Peyer's patch (tissue), 4 donors: ENCODE measurements around the gene HNRNPM. TPM values are rescaled to one million over a fixed set of nuclear protein-coding genes. Genes with fewer than 3 reads are reported as not detected.

Source experiments
- DNase-seq, 3 donors: peaks; one replicate each; pipeline ENCODE4 v3.0.0-alpha.2; 2017 to 2019
- H3K27ac ChIP-seq, 4 donors: fragments of 200-600 bp; sonication (generic); one replicate each; pipeline ENCODE4 v1.5.1; 2016 to 2019
- H3K27me3 ChIP-seq, 2 donors: fragments of 200-600 bp; sonication (generic); one replicate each; pipeline ENCODE4 v1.5.1; 2019
- H3K36me3 ChIP-seq, 3 donors: fragments of 200-600 bp; sonication (generic); one replicate each; pipeline ENCODE4 v1.5.1; 2016 to 2019
- H3K4me1 ChIP-seq, 4 donors: fragments of 200-600 bp; sonication (generic); one replicate each; pipeline ENCODE4 v1.5.1; 2016 to 2019
- H3K4me3 ChIP-seq, 4 donors: fragments of 200-600 bp; sonication (generic); 1 replicate in 3 of 4; 2 replicates in 1 of 4; pipeline ENCODE4 v1.5.1; 2016 to 2019; ENCODE audit warnings: mild to moderate bottlenecking in 1 of 4
- H3K9me3 ChIP-seq, 4 donors: fragments of 200-600 bp; sonication (generic); one replicate each; pipeline ENCODE4 v1.5.1; 2016 to 2019; ENCODE audit warnings: mild to moderate bottlenecking in 1 of 4
- CTCF ChIP-seq, 6 experiments: fragments of 450-650 bp in 4 of 6; fragments of 200-600 bp in 2 of 6; sonication (generic) in 1 of 6; IDR thresholded peaks; one replicate each; pipeline ENCODE4 v1.5.1; 2017 to 2019; ENCODE audit warnings: antibody characterized with exemption in 6 of 6, mild to moderate bottlenecking in 3 of 6, moderate library complexity in 1 of 6
- POLR2A ChIP-seq, 2 donors: fragments of 450-650 bp; IDR thresholded peaks; one replicate each; pipeline ENCODE4 v1.5.1; 2017; ENCODE audit warnings: antibody characterized with exemption in 2 of 2, mild to moderate bottlenecking in 2 of 2, moderate library complexity in 2 of 2
- total RNA-seq, 4 donors: library from RNA; depleted of rRNA; stranded (reverse); fragments of >200 nt; gene quantifications; one replicate each; pipeline ENCODE4 v1.1.0, GENCODE V29; 2016

The HNRNPM gene
- total RNA-seq, 4 donors from 2014 or later = 108 to 128 (median 116) TPM

- DNase-seq = peak; percentile 52 to 94 (median 92)
- H3K27ac ChIP-seq = peak overlapping the region; percentile 55 to 93 (median 90)
- peaks cover 0 to 24% (median 0%) of the 10 kb centered on the region in 3 donors for H3K36me3 ChIP-seq
- H3K4me3 ChIP-seq = peak overlapping the region; percentile 31 to 88 (median 64)
- H3K27me3 ChIP-seq = no peaks in the 10 kb centered on the region
- H3K9me3 ChIP-seq = no peaks in the 10 kb centered on the region
- TF ChIP-seq CTCF (IDR thresholded peaks at IDR 0.05) = no peak
- peak in 1 of 2 donors; percentile 10 for TF ChIP-seq POLR2A (IDR thresholded peaks at IDR 0.05)
- H3K4me1 ChIP-seq = peaks cover 0 to 12% (median 0%) of the 10 kb centered on the region in 4 donors
Observed at GRCh38 chr19:8526345-8527091, 81.7 kb downstream of the HNRNPM start.

- no peak for TF ChIP-seq POLR2A (IDR thresholded peaks at IDR 0.05)
- no peak for TF ChIP-seq CTCF (IDR thresholded peaks at IDR 0.05)
- Histone ChIP-seq H3K27me3 (no peaks in the 10 kb centered on the region), H3K27ac (peak overlapping the region in 1 of 4 donors; percentile 58), H3K4me3 (no peak overlapping the region), H3K36me3 (peaks cover 0 to 18% (median 0%) of the 10 kb centered on the region in 3 donors), H3K4me1 (peaks cover 0 to 21% (median 0%) of the 10 kb centered on the region in 4 donors), H3K9me3 (no peaks in the 10 kb centered on the region)
- DNase-seq = no peak
Observed at GRCh38 chr19:8528500-8528899, 83.7 kb downstream of the HNRNPM start.

- no peaks in the 10 kb centered on the region for H3K9me3 ChIP-seq
- TF ChIP-seq POLR2A (IDR thresholded peaks at IDR 0.05) = peak in 1 of 2 donors; percentile 4
- no peak for TF ChIP-seq CTCF (IDR thresholded peaks at IDR 0.05)
- H3K27me3 ChIP-seq = no peaks in the 10 kb centered on the region
- peaks cover 0 to 21% (median 0%) of the 10 kb centered on the region in 4 donors for H3K4me1 ChIP-seq
- DNase-seq = no peak
- no peak overlapping the region for H3K4me3 ChIP-seq
- peaks cover 0 to 18% (median 0%) of the 10 kb centered on the region in 3 donors for H3K36me3 ChIP-seq
- peak overlapping the region in 2 of 4 donors; percentile 14 to 58 for H3K27ac ChIP-seq
Observed at GRCh38 chr19:8529369-8530006, 84.7 kb downstream of the HNRNPM start.

GRCh38 chr19:8530061-8530679 is 85.4 kb downstream of the HNRNPM start:
- no peak for DNase-seq
- TF ChIP-seq CTCF (IDR thresholded peaks at IDR 0.05) (no peak), POLR2A (IDR thresholded peaks at IDR 0.05) (no peak)
- Histone ChIP-seq H3K4me1 (peaks cover 0 to 21% (median 0%) of the 10 kb centered on the region in 4 donors), H3K36me3 (peaks cover 0 to 18% (median 0%) of the 10 kb centered on the region in 3 donors), H3K9me3 (no peaks in the 10 kb centered on the region), H3K4me3 (no peak overlapping the region), H3K27me3 (no peaks in the 10 kb centered on the region), H3K27ac (peak overlapping the region in 1 of 4 donors; percentile 58)

- Histone ChIP-seq H3K9me3 (no peaks in the 10 kb centered on the region), H3K36me3 (peaks cover 0 to 16% (median 0%) of the 10 kb centered on the region in 3 donors), H3K4me1 (peaks cover 0 to 21% (median 0%) of the 10 kb centered on the region in 4 donors), H3K27me3 (no peaks in the 10 kb centered on the region), H3K27ac (no peak overlapping the region), H3K4me3 (no peak overlapping the region)
- DNase-seq = no peak
- TF ChIP-seq POLR2A (IDR thresholded peaks at IDR 0.05) = no peak
Observed at GRCh38 chr19:8531470-8531869, 86.7 kb downstream of the HNRNPM start.
